ENCODE data around the gene CXADR. TPM values are rescaled to one million over a fixed set of nuclear protein-coding genes. Genes with fewer than 3 reads are reported as not detected.

CXADR gene
- total RNA-seq = 3.2 TPM
- 5.6 TPM for polyA plus RNA-seq
- long read RNA-seq, donor 1, partial matches to known transcripts = 0 of 1 reads
- long read RNA-seq, donor 1, other reads (novel, unspliced or antisense) = 0 of 1 reads
- long read RNA-seq, donor 2, partial matches to known transcripts = 6 of 7 reads
- long read RNA-seq, donor 2, other reads (novel, unspliced or antisense) = 0 of 7 reads
- long read RNA-seq, donor 3 = 0 reads
- long read RNA-seq, donor 4, full-length matches to known transcripts = 2 of 47 reads
- long read RNA-seq, donor 4, partial matches to known transcripts = 21 of 47 reads
- long read RNA-seq, donor 4, other reads (novel, unspliced or antisense) = 24 of 47 reads
- long read RNA-seq, donor 5, full-length matches to known transcripts = 3 of 3 reads
- long read RNA-seq, donor 5, partial matches to known transcripts = 0 of 3 reads
- long read RNA-seq, donor 5, other reads (novel, unspliced or antisense) = 0 of 3 reads
- long read RNA-seq, donor 6, full-length matches to known transcripts = 2 of 2 reads
- long read RNA-seq, donor 6, partial matches to known transcripts = 0 of 2 reads
- long read RNA-seq, donor 6, other reads (novel, unspliced or antisense) = 0 of 2 reads
- long read RNA-seq, donor 7, full-length matches to known transcripts = 1 of 1 reads
- long read RNA-seq, donor 7, partial matches to known transcripts = 0 of 1 reads
- long read RNA-seq, donor 7, other reads (novel, unspliced or antisense) = 0 of 1 reads
- long read RNA-seq, donor 8 = 0 reads
- long read RNA-seq, donor 9, partial matches to known transcripts = 8 of 44 reads
- long read RNA-seq, donor 9, other reads (novel, unspliced or antisense) = 36 of 44 reads
- long read RNA-seq, donor 10, full-length matches to known transcripts = 2 of 2 reads
- long read RNA-seq, donor 10, partial matches to known transcripts = 0 of 2 reads
- long read RNA-seq, donor 10, other reads (novel, unspliced or antisense) = 0 of 2 reads

DNA sequence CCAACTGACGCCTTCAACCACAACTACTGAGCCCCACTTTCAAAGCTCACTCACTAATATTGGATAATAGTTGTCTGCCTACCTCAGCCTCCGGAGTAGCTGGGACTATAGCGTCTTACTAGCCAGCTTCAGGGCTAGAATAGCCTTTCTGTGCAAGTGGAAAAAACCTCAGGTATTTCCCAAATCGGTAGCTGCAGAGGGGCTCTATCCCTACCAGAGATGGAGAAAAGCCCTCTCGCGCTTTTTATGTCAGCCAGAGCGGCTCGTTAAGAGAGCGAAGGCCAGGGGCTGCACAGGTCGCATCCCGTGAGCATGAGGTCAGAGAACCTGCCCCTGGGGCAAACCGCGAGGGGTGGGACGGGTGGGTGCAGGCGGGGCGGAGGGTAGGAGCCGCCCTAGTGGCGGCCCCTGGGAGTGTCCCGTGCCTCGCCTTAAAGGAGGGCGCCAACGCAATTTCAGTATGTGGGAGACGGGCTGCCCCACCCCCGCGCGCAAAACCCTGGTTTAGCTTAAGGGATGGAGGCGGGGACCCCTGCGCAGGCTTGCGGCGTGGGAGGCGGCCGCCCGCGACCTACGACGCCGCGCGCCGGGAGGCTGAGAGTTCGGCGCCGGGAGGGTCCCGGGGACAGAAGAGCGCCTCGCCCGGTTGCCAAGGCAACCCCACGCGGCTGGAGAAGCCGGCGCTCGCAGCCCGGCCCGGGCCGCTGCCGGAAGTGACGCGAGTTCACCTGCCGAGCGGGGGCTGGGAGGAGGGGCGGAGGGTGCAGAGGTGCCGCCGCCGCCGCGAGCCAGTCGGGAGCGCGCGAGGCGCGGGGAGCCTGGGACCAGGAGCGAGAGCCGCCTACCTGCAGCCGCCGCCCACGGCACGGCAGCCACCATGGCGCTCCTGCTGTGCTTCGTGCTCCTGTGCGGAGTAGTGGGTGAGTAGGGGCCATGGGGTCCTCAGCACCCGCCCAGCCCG, at the start of gene CXADR:
Gene CXADR (plus strand): TSS at position 791 of the 961 bp plus-strand sequence. CDS start 87 bp downstream, at position 878.
- Histone ChIP-seq H3K36me3 (ENCODE audit: control insufficient read depth in 2 of 2, insufficient read depth in 2 of 2, low read length in 1 of 2) (no peaks in the 10 kb centered on the region), H3K4me3 (ENCODE audit: low read length in 2 of 2) (peak within 1 kb of the TSS; percentile 58 to 66), H3K4me1 (ENCODE audit: control insufficient read depth in 2 of 2, insufficient read depth in 2 of 2, low read length in 2 of 2) (peaks cover 8 to 14% of the 10 kb centered on the region in 2 donors), H3K27ac (ENCODE audit: low read depth in 1 of 2, low read length in 1 of 2) (peak within 1 kb of the TSS in 1 of 2 donors; percentile 55), H3K27me3 (ENCODE audit: control insufficient read depth in 2 of 2, insufficient read depth in 1 of 2, low read length in 1 of 2) (peaks cover 11 to 56% of the 10 kb centered on the region in 2 donors), H3K9me3 (ENCODE audit: control insufficient read depth in 2 of 2, insufficient read depth in 1 of 2, low read length in 1 of 2) (no peaks in the 10 kb centered on the region)
- WGBS = under 1% methylated on average over 83 of the region's 83 CpGs
- peak; percentile 43 to 92 (median 80) for DNase-seq (ENCODE audit: low read depth in 6 of 9, low spot score in 9 of 9)

DNA sequence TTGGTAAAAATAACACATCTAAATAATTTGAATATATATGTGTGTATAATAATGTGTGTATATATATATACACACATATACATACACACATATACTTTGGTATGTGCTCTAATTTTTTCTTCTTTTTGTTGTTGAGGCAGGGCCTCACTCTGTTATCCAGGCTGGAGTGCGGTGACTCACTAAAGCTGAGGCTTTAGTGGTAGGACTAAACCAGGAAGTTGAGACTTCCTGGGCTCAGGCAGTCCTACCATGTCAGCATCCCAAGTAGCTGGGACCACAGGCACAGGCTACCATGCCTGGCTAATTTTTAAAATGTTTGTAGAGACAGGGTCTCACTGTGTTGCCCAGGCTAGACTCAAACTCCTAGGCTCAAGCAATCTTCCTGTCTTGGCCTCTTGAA, 46.7 kb upstream of the CXADR start:
- Histone ChIP-seq H3K9me3 (ENCODE audit: control insufficient read depth in 2 of 2, insufficient read depth in 1 of 2, low read length in 1 of 2) (peaks cover 0 to 4% of the 10 kb centered on the region in 2 donors), H3K4me3 (ENCODE audit: low read length in 2 of 2) (no peak overlapping the region), H3K4me1 (ENCODE audit: control insufficient read depth in 2 of 2, insufficient read depth in 2 of 2, low read length in 2 of 2) (no peaks in the 10 kb centered on the region), H3K36me3 (ENCODE audit: control insufficient read depth in 2 of 2, insufficient read depth in 2 of 2, low read length in 1 of 2) (no peaks in the 10 kb centered on the region), H3K27me3 (ENCODE audit: control insufficient read depth in 2 of 2, insufficient read depth in 1 of 2, low read length in 1 of 2) (no peaks in the 10 kb centered on the region), H3K27ac (ENCODE audit: low read depth in 1 of 2, low read length in 1 of 2) (no peak overlapping the region)
- no peak for DNase-seq (ENCODE audit: low read depth in 6 of 9, low spot score in 9 of 9)
- 100% methylated on average over 1 of the region's 1 CpG for WGBS

DNA sequence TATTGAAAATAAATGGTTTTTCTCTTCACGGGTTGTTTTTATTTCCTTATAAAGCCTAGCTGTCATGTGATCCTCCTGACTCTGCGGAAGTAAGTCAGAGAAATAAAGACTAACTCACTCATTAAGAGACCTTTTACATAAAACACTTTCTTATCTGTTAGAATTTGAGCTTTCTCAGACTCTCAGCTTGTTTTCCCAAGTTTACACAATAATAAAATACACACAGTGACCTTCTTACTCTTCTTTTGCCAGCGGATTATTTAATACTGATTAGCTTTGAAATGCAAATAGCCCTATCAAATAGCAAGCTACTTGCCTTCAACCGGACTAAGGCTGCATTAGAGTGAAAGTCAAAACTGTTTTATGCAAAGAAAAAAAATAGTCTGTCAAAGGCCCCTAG, 45.5 kb upstream of the CXADR start:
- Histone ChIP-seq H3K36me3 (ENCODE audit: control insufficient read depth in 2 of 2, insufficient read depth in 2 of 2, low read length in 1 of 2) (no peaks in the 10 kb centered on the region), H3K27ac (ENCODE audit: low read depth in 1 of 2, low read length in 1 of 2) (no peak overlapping the region), H3K27me3 (ENCODE audit: control insufficient read depth in 2 of 2, insufficient read depth in 1 of 2, low read length in 1 of 2) (no peaks in the 10 kb centered on the region), H3K4me1 (ENCODE audit: control insufficient read depth in 2 of 2, insufficient read depth in 2 of 2, low read length in 2 of 2) (no peaks in the 10 kb centered on the region), H3K4me3 (ENCODE audit: low read length in 2 of 2) (no peak overlapping the region), H3K9me3 (ENCODE audit: control insufficient read depth in 2 of 2, insufficient read depth in 1 of 2, low read length in 1 of 2) (peaks cover 0 to 4% of the 10 kb centered on the region in 2 donors)
- DNase-seq (ENCODE audit: low read depth in 6 of 9, low spot score in 9 of 9) = no peak
- WGBS = 77% methylated on average over 4 of the region's 4 CpGs

DNA sequence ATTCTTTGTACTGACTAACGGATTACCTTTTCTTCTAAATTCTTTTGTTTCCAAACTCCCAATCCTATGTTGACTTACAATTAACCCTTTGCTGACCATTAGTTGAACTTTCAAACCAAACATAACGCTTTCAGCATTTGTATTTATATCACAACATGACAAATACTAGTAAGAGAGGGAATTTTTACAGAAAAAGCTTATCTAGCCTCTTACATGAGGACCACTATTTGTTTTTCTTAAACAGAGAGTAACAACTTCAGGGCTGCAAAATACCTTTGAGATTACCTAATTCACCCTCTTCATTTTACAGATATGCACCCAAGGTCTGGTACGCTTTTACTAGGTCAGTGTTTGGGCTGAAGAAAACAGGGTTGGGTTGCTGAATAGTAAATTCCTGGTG, 45.0 kb upstream of the CXADR start:
- Histone ChIP-seq H3K27me3 (ENCODE audit: control insufficient read depth in 2 of 2, insufficient read depth in 1 of 2, low read length in 1 of 2) (no peaks in the 10 kb centered on the region), H3K27ac (ENCODE audit: low read depth in 1 of 2, low read length in 1 of 2) (no peak overlapping the region), H3K9me3 (ENCODE audit: control insufficient read depth in 2 of 2, insufficient read depth in 1 of 2, low read length in 1 of 2) (peaks cover 0 to 4% of the 10 kb centered on the region in 2 donors), H3K36me3 (ENCODE audit: control insufficient read depth in 2 of 2, insufficient read depth in 2 of 2, low read length in 1 of 2) (no peaks in the 10 kb centered on the region), H3K4me3 (ENCODE audit: low read length in 2 of 2) (no peak overlapping the region), H3K4me1 (ENCODE audit: control insufficient read depth in 2 of 2, insufficient read depth in 2 of 2, low read length in 2 of 2) (no peaks in the 10 kb centered on the region)
- WGBS = 89% methylated on average over 3 of the region's 3 CpGs
- no peak for DNase-seq (ENCODE audit: low read depth in 6 of 9, low spot score in 9 of 9)

DNA sequence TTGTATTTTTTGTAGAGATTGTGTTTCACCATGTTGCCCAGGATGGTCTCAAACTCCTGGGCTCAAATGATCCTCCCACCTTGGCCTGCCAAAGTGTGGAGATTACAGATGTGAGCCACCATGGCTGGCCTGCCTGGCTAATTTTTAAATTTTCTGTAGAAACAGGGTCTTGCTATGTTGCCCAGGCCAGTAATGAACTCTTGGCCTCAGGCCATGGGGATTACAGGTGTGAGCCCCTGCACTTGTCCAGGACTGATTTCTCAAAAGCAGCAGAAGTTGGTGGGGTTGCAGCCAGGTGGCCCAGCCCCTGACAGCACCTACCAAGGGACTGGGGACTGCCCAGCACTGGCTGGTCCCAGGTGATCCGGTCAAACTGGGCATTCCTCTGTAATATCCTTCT, 44.1 kb upstream of the CXADR start:
- no peaks in the 10 kb centered on the region for H3K4me1 ChIP-seq (ENCODE audit: control insufficient read depth in 2 of 2, insufficient read depth in 2 of 2, low read length in 2 of 2)
- 97% methylated on average over 1 of the region's 1 CpG for WGBS
- no peak for DNase-seq (ENCODE audit: low read depth in 6 of 9, low spot score in 9 of 9)
- no peak overlapping the region for H3K27ac ChIP-seq (ENCODE audit: low read depth in 1 of 2, low read length in 1 of 2)
- H3K4me3 ChIP-seq (ENCODE audit: low read length in 2 of 2) = no peak overlapping the region
- H3K27me3 ChIP-seq (ENCODE audit: control insufficient read depth in 2 of 2, insufficient read depth in 1 of 2, low read length in 1 of 2) = no peaks in the 10 kb centered on the region
- H3K36me3 ChIP-seq (ENCODE audit: control insufficient read depth in 2 of 2, insufficient read depth in 2 of 2, low read length in 1 of 2) = no peaks in the 10 kb centered on the region
- H3K9me3 ChIP-seq (ENCODE audit: control insufficient read depth in 2 of 2, insufficient read depth in 1 of 2, low read length in 1 of 2) = peaks cover 0 to 4% of the 10 kb centered on the region in 2 donors

DNA sequence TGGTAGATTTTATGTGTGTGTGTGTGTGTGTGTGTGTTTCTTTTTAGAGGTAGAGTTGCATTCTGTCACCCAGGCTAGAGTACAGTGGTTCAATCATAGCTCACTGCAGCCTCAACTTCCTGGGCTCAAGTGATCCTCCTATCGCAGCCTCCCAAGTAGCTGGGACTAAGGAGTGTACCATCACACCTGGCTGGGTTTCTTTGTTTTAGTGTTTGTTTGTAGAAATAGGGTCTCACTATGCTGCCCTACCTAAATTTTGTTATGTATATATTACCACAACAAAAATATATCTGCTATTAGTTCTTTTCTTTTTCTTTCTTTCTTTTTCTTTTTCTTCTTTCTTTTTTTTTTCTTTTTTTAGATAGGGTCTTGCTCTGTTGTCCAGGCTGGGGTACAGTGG, 43.1 kb upstream of the CXADR start:
- Histone ChIP-seq H3K27me3 (ENCODE audit: control insufficient read depth in 2 of 2, insufficient read depth in 1 of 2, low read length in 1 of 2) (no peaks in the 10 kb centered on the region), H3K27ac (ENCODE audit: low read depth in 1 of 2, low read length in 1 of 2) (no peak overlapping the region), H3K9me3 (ENCODE audit: control insufficient read depth in 2 of 2, insufficient read depth in 1 of 2, low read length in 1 of 2) (peaks cover 0 to 4% of the 10 kb centered on the region in 2 donors), H3K4me3 (ENCODE audit: low read length in 2 of 2) (no peak overlapping the region), H3K36me3 (ENCODE audit: control insufficient read depth in 2 of 2, insufficient read depth in 2 of 2, low read length in 1 of 2) (no peaks in the 10 kb centered on the region), H3K4me1 (ENCODE audit: control insufficient read depth in 2 of 2, insufficient read depth in 2 of 2, low read length in 2 of 2) (no peaks in the 10 kb centered on the region)
- 96% methylated on average over 1 of the region's 1 CpG for WGBS
- no peak for DNase-seq (ENCODE audit: low read depth in 6 of 9, low spot score in 9 of 9)

DNA sequence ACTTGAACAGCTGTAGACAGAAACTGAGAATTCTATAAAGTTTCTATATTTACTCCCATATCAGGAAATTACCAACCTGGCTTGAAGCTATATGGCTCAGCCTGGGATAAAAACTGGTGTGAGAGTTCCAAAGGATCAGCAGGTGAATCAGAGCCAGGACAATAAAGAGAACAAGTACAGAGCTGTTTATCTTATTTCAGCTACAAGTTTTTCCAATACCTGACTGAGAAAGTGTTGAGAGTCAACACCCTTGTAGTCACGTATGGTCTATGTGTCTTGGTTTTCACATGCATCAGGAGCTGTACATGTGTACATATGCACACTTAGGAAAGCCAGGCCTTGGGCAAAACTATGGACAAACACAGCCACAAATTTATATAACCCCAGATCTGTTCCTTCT, 40.7 kb upstream of the CXADR start:
- H3K27ac ChIP-seq (ENCODE audit: low read depth in 1 of 2, low read length in 1 of 2) = no peak overlapping the region
- no peaks in the 10 kb centered on the region for H3K36me3 ChIP-seq (ENCODE audit: control insufficient read depth in 2 of 2, insufficient read depth in 2 of 2, low read length in 1 of 2)
- 98% methylated on average over 1 of the region's 1 CpG for WGBS
- DNase-seq (ENCODE audit: low read depth in 6 of 9, low spot score in 9 of 9) = no peak
- no peaks in the 10 kb centered on the region for H3K27me3 ChIP-seq (ENCODE audit: control insufficient read depth in 2 of 2, insufficient read depth in 1 of 2, low read length in 1 of 2)
- H3K4me1 ChIP-seq (ENCODE audit: control insufficient read depth in 2 of 2, insufficient read depth in 2 of 2, low read length in 2 of 2) = no peaks in the 10 kb centered on the region
- H3K4me3 ChIP-seq (ENCODE audit: low read length in 2 of 2) = no peak overlapping the region
- H3K9me3 ChIP-seq (ENCODE audit: control insufficient read depth in 2 of 2, insufficient read depth in 1 of 2, low read length in 1 of 2) = peaks cover 0 to 4% of the 10 kb centered on the region in 2 donors

DNA sequence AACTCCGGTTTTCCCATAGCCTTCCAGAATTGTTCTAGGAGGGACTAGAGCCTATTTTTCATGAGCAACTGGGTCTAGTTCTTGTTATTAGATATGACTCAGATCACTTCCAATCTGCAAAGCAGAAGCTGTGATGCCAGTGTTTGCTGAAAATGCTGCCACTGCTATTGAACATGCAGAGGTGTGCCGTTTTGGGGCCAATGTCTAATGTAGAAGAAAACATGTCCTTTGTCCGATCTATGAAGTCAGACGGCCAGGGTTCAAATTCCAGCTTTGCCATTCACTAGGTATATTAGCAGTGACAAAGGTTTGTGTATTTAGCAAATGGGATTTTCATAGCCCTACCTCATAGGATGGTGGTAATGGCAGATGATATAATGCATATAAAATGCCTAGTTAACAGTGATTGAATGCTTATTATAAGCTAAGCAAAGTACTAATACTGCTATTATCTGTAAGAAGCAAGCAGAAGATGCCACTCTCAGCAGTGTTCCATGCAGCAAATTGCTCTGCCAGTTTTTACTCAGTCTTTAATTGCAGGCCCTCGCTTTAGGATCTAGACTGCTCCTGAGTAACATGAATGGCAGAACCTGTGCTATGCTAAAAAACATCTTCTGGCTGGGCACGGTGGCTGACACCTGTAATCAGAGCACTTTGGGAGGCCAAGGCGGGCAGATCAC, 40.1 kb upstream of the CXADR start:
- H3K4me1 ChIP-seq (ENCODE audit: control insufficient read depth in 2 of 2, insufficient read depth in 2 of 2, low read length in 2 of 2) = no peaks in the 10 kb centered on the region
- no peak overlapping the region for H3K27ac ChIP-seq (ENCODE audit: low read depth in 1 of 2, low read length in 1 of 2)
- WGBS = 96% methylated on average over 7 of the region's 7 CpGs
- H3K4me3 ChIP-seq (ENCODE audit: low read length in 2 of 2) = no peak overlapping the region
- no peak for DNase-seq (ENCODE audit: low read depth in 6 of 9, low spot score in 9 of 9)
- peaks cover 0 to 4% of the 10 kb centered on the region in 2 donors for H3K9me3 ChIP-seq (ENCODE audit: control insufficient read depth in 2 of 2, insufficient read depth in 1 of 2, low read length in 1 of 2)
- no peaks in the 10 kb centered on the region for H3K27me3 ChIP-seq (ENCODE audit: control insufficient read depth in 2 of 2, insufficient read depth in 1 of 2, low read length in 1 of 2)
- no peaks in the 10 kb centered on the region for H3K36me3 ChIP-seq (ENCODE audit: control insufficient read depth in 2 of 2, insufficient read depth in 2 of 2, low read length in 1 of 2)
